Astrocyte (in vitro differentiated cells and primary cell): ENCODE results near the gene PARP1. TPM values are rescaled to one million over a fixed set of nuclear protein-coding genes. Genes with fewer than 3 reads are reported as not detected.

Experiments used
- DNase-seq: peaks from one replicate; pipeline ENCODE4 v3.0.0-alpha.2; 2010; ENCODE audit warnings: low read depth
- FAIRE-seq: peaks from 2 replicates; lab custom pipeline; 2011; peaks lifted over from hg19 to GRCh38; lab: Jason Lieb, UNC
- H2AFZ ChIP-seq: 2 replicates; pipeline ENCODE4 v1.6.0; 2012; ENCODE audit warnings: low read depth, low read length, inconsistent platforms
- H3K27ac ChIP-seq: 2 replicates; pipeline ENCODE4 v1.5.1; 2011; ENCODE audit warnings: low read depth, low read length, inconsistent platforms
- H3K27me3 ChIP-seq: 2 replicates; pipeline ENCODE4 v1.6.0; 2011; ENCODE audit warnings: low read length, inconsistent platforms; ENCODE audit not compliant: insufficient read depth
- H3K36me3 ChIP-seq: 2 replicates; pipeline ENCODE4 v1.5.1; 2011; ENCODE audit warnings: low read length, inconsistent platforms; ENCODE audit not compliant: insufficient read depth
- H3K4me1 ChIP-seq: 2 replicates; pipeline ENCODE4 v1.5.1; 2011; ENCODE audit warnings: low read length, inconsistent platforms; ENCODE audit not compliant: insufficient read depth
- H3K4me2 ChIP-seq: 2 replicates; pipeline ENCODE4 v1.6.0; 2012; ENCODE audit warnings: low read length, inconsistent platforms
- H3K4me3 ChIP-seq: 2 replicates; pipeline ENCODE4 v1.5.1; 2011; ENCODE audit warnings: low read depth, mild to moderate bottlenecking, low read length, inconsistent platforms; ENCODE audit not compliant: insufficient read depth
- H3K79me2 ChIP-seq: 2 replicates; pipeline ENCODE4 v1.6.0; 2012; ENCODE audit warnings: mild to moderate bottlenecking, low read length, inconsistent platforms; ENCODE audit not compliant: insufficient read depth
- H3K9ac ChIP-seq: 2 replicates; pipeline ENCODE4 v1.6.0; 2012; ENCODE audit warnings: mild to moderate bottlenecking, low read length, inconsistent platforms
- H3K9me3 ChIP-seq: 2 replicates; pipeline ENCODE4 v1.5.1; 2012; ENCODE audit warnings: low read depth, mild to moderate bottlenecking, low read length, inconsistent platforms; ENCODE audit not compliant: insufficient read depth
- H4K20me1 ChIP-seq: 2 replicates; pipeline ENCODE4 v1.6.0; 2012; ENCODE audit warnings: low read length, inconsistent platforms; ENCODE audit not compliant: insufficient read depth
- H3K27ac Mint-ChIP-seq: one replicate; pipeline ENCODE4 v1.8.0; 2021; ENCODE audit warnings: mild to moderate bottlenecking, mixed read lengths; ENCODE audit not compliant: unreplicated experiment
- H3K27me3 Mint-ChIP-seq: one replicate; pipeline ENCODE4 v1.8.0; 2021; ENCODE audit warnings: low read depth, mixed read lengths; ENCODE audit not compliant: unreplicated experiment
- H3K36me3 Mint-ChIP-seq: one replicate; pipeline ENCODE4 v1.8.0; 2021; ENCODE audit warnings: low read depth, mixed read lengths; ENCODE audit not compliant: unreplicated experiment
- H3K4me1 Mint-ChIP-seq: one replicate; pipeline ENCODE4 v1.8.0; 2021; ENCODE audit warnings: low read depth, mixed read lengths; ENCODE audit not compliant: unreplicated experiment
- H3K4me3 Mint-ChIP-seq: one replicate; pipeline ENCODE4 v1.8.0; 2021; ENCODE audit warnings: mild to moderate bottlenecking, moderate library complexity, mixed read lengths; ENCODE audit not compliant: unreplicated experiment
- H3K9me3 Mint-ChIP-seq: one replicate; pipeline ENCODE4 v1.8.0; 2021; ENCODE audit warnings: mild to moderate bottlenecking, mixed read lengths; ENCODE audit not compliant: unreplicated experiment
- CTCF ChIP-seq: IDR thresholded peaks from 2 replicates; pipeline ENCODE4 v1.5.1; 2011; ENCODE audit warnings: low read depth, mild to moderate bottlenecking, inconsistent platforms, low read length, moderate library complexity; ENCODE audit not compliant: insufficient read depth
- EZH2 ChIP-seq: IDR thresholded peaks from 2 replicates; pipeline ENCODE4 v1.6.1; 2012; ENCODE audit warnings: mild to moderate bottlenecking, low read length, inconsistent platforms; ENCODE audit not compliant: insufficient read depth
- total RNA-seq: library from RNA; stranded (reverse); gene quantifications from 2 replicates; pipeline ENCODE4 v1.2.1, GENCODE V29; 2021

PARP1 gene
- total RNA-seq, 1 donor from 2014 or later = 57.8 TPM

- Mint-ChIP-seq H3K9me3 (no peaks in the 10 kb centered on the region), H3K4me3 (no peak overlapping the region), H3K4me1 (peaks cover 4% of the 10 kb centered on the region), H3K27ac (no peak overlapping the region), H3K27me3 (peaks cover 3% of the 10 kb centered on the region), H3K36me3 (no peaks in the 10 kb centered on the region)
- H2AFZ ChIP-seq = no peak overlapping the region
- no peak for TF ChIP-seq CTCF
- no peak for TF ChIP-seq EZH2
- FAIRE-seq (no peak), DNase-seq (no peak)
- H3K4me1 ChIP-seq = no peaks in the 10 kb centered on the region
- no peaks in the 10 kb centered on the region for H3K36me3 ChIP-seq
- no peaks in the 10 kb centered on the region for H3K9me3 ChIP-seq
- H4K20me1 ChIP-seq = no peaks in the 10 kb centered on the region
- H3K27ac ChIP-seq = no peak overlapping the region
- no peak overlapping the region for H3K4me3 ChIP-seq
- H3K27me3 ChIP-seq = peaks cover 3% of the 10 kb centered on the region
- H3K9ac ChIP-seq = no peak overlapping the region
- H3K79me2 ChIP-seq = no peaks in the 10 kb centered on the region
- no peak overlapping the region for H3K4me2 ChIP-seq
Measured at GRCh38 chr1:226419284-226420029, 11.6 kb upstream of the PARP1 start.

- no peaks in the 10 kb centered on the region for H3K4me1 ChIP-seq
- no peak overlapping the region for H3K4me2 ChIP-seq
- Mint-ChIP-seq H3K9me3 (no peaks in the 10 kb centered on the region), H3K4me1 (peaks cover 4% of the 10 kb centered on the region), H3K27ac (no peak overlapping the region), H3K27me3 (peaks cover 18% of the 10 kb centered on the region), H3K4me3 (no peak overlapping the region), H3K36me3 (no peaks in the 10 kb centered on the region)
- TF ChIP-seq EZH2 (no peak), CTCF (no peak)
- H3K27ac ChIP-seq = no peak overlapping the region
- no peak overlapping the region for H2AFZ ChIP-seq
- no peak overlapping the region for H3K4me3 ChIP-seq
- H3K9me3 ChIP-seq = no peaks in the 10 kb centered on the region
- DNase-seq (no peak), FAIRE-seq (no peak)
- no peaks in the 10 kb centered on the region for H4K20me1 ChIP-seq
- no peaks in the 10 kb centered on the region for H3K79me2 ChIP-seq
- H3K9ac ChIP-seq = no peak overlapping the region
- H3K36me3 ChIP-seq = no peaks in the 10 kb centered on the region
- no peaks in the 10 kb centered on the region for H3K27me3 ChIP-seq
Measured at GRCh38 chr1:226417830-226418546, 10.1 kb upstream of the PARP1 start.
